AG04450 (cell line): ENCODE results near the gene TICRR. TPM values are rescaled to one million over a fixed set of nuclear protein-coding genes. Genes with fewer than 3 reads are reported as not detected.

ENCODE experiments used
- CTCF ChIA-PET: fragments of 300-600, 350-600 bp; formaldehyde crosslinking; extraction: SDS; loops from one replicate; lab custom pipeline; 2022; ENCODE audit warnings: antibody characterized with exemption, inconsistent platforms; lab: Charles Lee
- POLR2A ChIA-PET: fragments of 350-600 bp; formaldehyde crosslinking; extraction: SDS; loops from one replicate; lab custom pipeline; 2021; ENCODE audit warnings: antibody characterized with exemption, inconsistent platforms; lab: Yijun Ruan, JAX
- DNase-seq: peaks from one replicate; pipeline ENCODE4 v3.0.0-alpha.2; 2011; ENCODE audit warnings: low read depth, low spot score
- H3K27ac ChIP-seq: one replicate; pipeline ENCODE4 v1.5.1; 2012; ENCODE audit warnings: low read depth, low read length, control low read depth
- H3K27me3 ChIP-seq: one replicate; pipeline ENCODE4 v1.6.0; 2012; ENCODE audit warnings: low read length; ENCODE audit not compliant: control insufficient read depth, insufficient read depth
- H3K4me3 ChIP-seq: 2 replicates; pipeline ENCODE4 v1.5.1; 2011; ENCODE audit warnings: mild to moderate bottlenecking, low read depth, low read length, control low read depth
- H3K9me3 ChIP-seq: 2 replicates; pipeline ENCODE4 v1.5.1; 2012; ENCODE audit warnings: low read length; ENCODE audit not compliant: control insufficient read depth, insufficient read depth
- CTCF ChIP-seq: IDR thresholded peaks from 2 replicates; pipeline ENCODE4 v1.5.1; 2011; ENCODE audit warnings: low read depth, low read length, control low read depth, inconsistent platforms
- polyA plus RNA-seq: library from polyadenylated mRNA; depleted of rRNA; stranded (reverse); fragments of >200 nt; gene quantifications from 2 replicates; pipeline ENCODE4 v1.2.3, GENCODE V29; 2011

Gene TICRR
- polyA plus RNA-seq, 1 experiment: 1.3 TPM

GRCh38 chr15:89654301-89654761 lies 79.1 kb downstream of the TICRR start:
- CTCF ChIA-PET: interaction anchor here (0.7 kb wide), 1 partner anchor 234 kb away, joined by 3 read pairs; no protein-coding TSS in a partner anchor
- DNase-seq: no peak
- no peak for TF ChIP-seq CTCF
- peak overlapping the region; percentile 11 for H3K27ac ChIP-seq
- no peaks in the 10 kb centered on the region; the same call in 1 of the 2 replicates for H3K9me3 ChIP-seq
- no peaks in the 10 kb centered on the region for H3K27me3 ChIP-seq
- POLR2A ChIA-PET: interaction anchor here (0.6 to 1.2 kb wide), 2 partner anchors 13 to 79 kb away, joined by 3 read pairs; partner anchors contain the start of gene TICRR
- peak overlapping the region; percentile 80 for H3K4me3 ChIP-seq

GRCh38 chr15:89654847-89655805 lies 79.9 kb downstream of the TICRR start, which contains the start of gene KIF7:
Gene KIF7, minus strand, starts transcription at chr15:89655467. Its CDS starts 2,537 bp downstream, at chr15:89652930.
- Histone ChIP-seq H3K27me3 (no peaks in the 10 kb centered on the region), H3K9me3 (no peaks in the 10 kb centered on the region; the same call in 1 of the 2 replicates), H3K27ac (peak within 1 kb of the TSS; percentile 11), H3K4me3 (peak within 1 kb of the TSS; percentile 80)
- ChIA-PET CTCF (interaction anchor here (0.7 kb wide), 1 partner anchor 233 kb away, joined by 3 read pairs; no protein-coding TSS in a partner anchor), POLR2A (interaction anchor here (0.6 to 1.2 kb wide), 2 partner anchors 13 to 80 kb away, joined by 3 read pairs; partner anchors contain the start of gene TICRR)
- no peak for DNase-seq
- TF ChIP-seq CTCF: no peak

GRCh38 chr15:89656116-89656815 lies 81.0 kb downstream of the TICRR start:
- Histone ChIP-seq H3K9me3 (no peaks in the 10 kb centered on the region; the same call in 1 of the 2 replicates), H3K4me3 (no peak overlapping the region), H3K27ac (no peak overlapping the region), H3K27me3 (no peaks in the 10 kb centered on the region)
- no peak for DNase-seq
- POLR2A ChIA-PET: no interaction called here
- no peak for TF ChIP-seq CTCF
- CTCF ChIA-PET: interaction anchor here (3.9 kb wide), 1 partner anchor 9 kb away, joined by 29 read pairs; no protein-coding TSS in a partner anchor

- Histone ChIP-seq H3K4me3 (no peak overlapping the region), H3K27me3 (no peaks in the 10 kb centered on the region), H3K27ac (no peak overlapping the region), H3K9me3 (no peaks in the 10 kb centered on the region; the same call in 1 of the 2 replicates)
- TF ChIP-seq CTCF: no peak
- DNase-seq: no peak
- ChIA-PET POLR2A (interaction anchor here (0.6 to 0.8 kb wide), 3 partner anchors 17 to 79 kb away, joined by 3 to 12 read pairs (median 6); partner anchors contain the start of genes PEX11A and WDR93), CTCF (interaction anchor here (3.9 kb wide), 1 partner anchor 11 kb away, joined by 29 read pairs; no protein-coding TSS in a partner anchor)
Observed at GRCh38 chr15:89657686-89658200, 82.5 kb downstream of the TICRR start.
